ENCODE data around the gene C2CD4B.

GRCh38 chr15:62118520-62119226 lies 46.4 kb downstream of the C2CD4B start:
- TF ChIP-seq CTCF (IDR thresholded peaks at IDR 0.05) (no peak), ZFX (IDR thresholded peaks at IDR 0.05; ENCODE audit: borderline replicate concordance) (no peak)
